GM12801 (cell line): ENCODE results near the gene SDR39U1.

Source experiments
- CTCF ChIP-seq: IDR thresholded peaks from one replicate; pipeline ENCODE4 v1.5.1; 2011; ENCODE audit warnings: control low read depth; ENCODE audit not compliant: insufficient read length; ENCODE audit errors: extremely low read depth

SDR39U1 gene

GRCh38 chr14:24401810-24402702, 40.5 kb downstream of the SDR39U1 start:
- no peak for TF ChIP-seq CTCF

GRCh38 chr14:24399999-24400718, 42.4 kb downstream of the SDR39U1 start:
- TF ChIP-seq CTCF = no peak

- TF ChIP-seq CTCF = no peak
Measured at GRCh38 chr14:24399447-24399822, 43.1 kb downstream of the SDR39U1 start.

- no peak for TF ChIP-seq CTCF
Measured at GRCh38 chr14:24398653-24399446, 43.7 kb downstream of the SDR39U1 start, which contains the start of gene NYNRIN. TSS of gene NYNRIN (plus strand) at chr14:24399003. CDS start at chr14:24399247, 244 bp downstream.

- no peak for TF ChIP-seq CTCF
Measured at GRCh38 chr14:24398293-24398652, 44.3 kb downstream of the SDR39U1 start.

GRCh38 chr14:24397639-24398292, 44.8 kb downstream of the SDR39U1 start:
- no peak for TF ChIP-seq CTCF
